GM19351 (cell line): Measurements from ENCODE around the gene ARHGAP12.
"Not testable (repeated sequence)": the region's sequence is repeated elsewhere in the genome, so short reads cannot be mapped to it uniquely, and the experiment has no call there.

Experiments used
- ATAC-seq: cut with Tn5 transposase; IDR thresholded peaks from one replicate; pipeline ENCODE4 v1.9.1; 2021; ENCODE audit warnings: mild to moderate bottlenecking, moderate library complexity; ENCODE audit not compliant: unreplicated experiment

The ARHGAP12 gene, protein sequence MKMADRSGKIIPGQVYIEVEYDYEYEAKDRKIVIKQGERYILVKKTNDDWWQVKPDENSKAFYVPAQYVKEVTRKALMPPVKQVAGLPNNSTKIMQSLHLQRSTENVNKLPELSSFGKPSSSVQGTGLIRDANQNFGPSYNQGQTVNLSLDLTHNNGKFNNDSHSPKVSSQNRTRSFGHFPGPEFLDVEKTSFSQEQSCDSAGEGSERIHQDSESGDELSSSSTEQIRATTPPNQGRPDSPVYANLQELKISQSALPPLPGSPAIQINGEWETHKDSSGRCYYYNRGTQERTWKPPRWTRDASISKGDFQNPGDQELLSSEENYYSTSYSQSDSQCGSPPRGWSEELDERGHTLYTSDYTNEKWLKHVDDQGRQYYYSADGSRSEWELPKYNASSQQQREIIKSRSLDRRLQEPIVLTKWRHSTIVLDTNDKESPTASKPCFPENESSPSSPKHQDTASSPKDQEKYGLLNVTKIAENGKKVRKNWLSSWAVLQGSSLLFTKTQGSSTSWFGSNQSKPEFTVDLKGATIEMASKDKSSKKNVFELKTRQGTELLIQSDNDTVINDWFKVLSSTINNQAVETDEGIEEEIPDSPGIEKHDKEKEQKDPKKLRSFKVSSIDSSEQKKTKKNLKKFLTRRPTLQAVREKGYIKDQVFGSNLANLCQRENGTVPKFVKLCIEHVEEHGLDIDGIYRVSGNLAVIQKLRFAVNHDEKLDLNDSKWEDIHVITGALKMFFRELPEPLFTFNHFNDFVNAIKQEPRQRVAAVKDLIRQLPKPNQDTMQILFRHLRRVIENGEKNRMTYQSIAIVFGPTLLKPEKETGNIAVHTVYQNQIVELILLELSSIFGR

DNA sequence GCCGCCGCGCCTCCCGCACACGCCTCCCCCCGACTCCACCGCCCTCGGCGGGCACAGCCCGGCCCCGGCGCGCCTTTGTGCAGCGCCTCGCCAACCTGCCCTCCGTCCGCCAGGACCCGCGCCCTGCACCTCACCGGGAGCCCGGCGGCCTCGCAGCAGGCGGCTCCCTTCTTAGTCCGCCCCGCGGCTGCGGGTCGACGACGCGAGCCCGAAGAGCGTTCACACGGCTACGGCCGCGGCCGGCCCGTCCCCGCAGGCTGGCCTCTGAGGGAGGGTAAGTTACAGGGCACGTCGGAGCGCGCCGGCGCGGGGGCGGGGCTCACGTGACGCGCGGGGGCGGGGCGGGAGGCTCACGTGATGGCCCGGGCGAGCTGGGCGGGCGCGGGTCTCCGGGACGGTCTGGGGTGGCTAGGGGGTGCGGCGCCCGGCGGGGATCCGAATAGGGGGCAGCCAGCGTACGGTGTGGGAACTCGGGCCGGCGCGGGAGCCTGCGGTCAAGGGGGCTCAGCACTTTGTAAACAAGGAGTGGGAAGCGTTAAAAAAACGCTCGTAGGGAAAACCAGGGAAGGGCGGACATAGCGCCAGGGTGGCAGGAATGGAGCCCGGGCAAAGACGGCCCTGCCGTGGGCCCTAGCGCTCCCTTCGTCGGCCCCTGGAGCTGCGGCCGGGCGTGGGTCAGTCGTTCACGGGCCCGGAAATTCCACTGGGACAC, at the start of gene ARHGAP12:
TSS of gene ARHGAP12 (minus strand) at position 283 of the 712 bp plus-strand sequence. CDS start 19,976 bp downstream, outside the sequence.
- peak; percentile 71 for ATAC-seq

DNA sequence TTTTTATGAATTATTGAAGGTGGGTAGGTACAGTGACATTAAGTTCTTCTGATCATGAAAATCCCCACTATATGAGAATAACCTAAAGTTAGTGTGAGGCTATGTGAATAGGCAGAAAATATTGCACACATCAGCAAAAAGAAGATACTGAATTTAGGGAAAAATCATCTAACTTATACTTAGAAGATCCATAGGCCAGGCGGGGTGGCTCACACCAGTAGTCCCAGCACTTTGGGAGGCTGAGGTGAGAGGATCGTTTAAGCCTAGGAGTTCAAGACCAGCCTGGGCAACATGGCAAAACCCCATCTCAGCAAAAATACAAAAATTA, 49.5 kb upstream of the ARHGAP12 start:
- ATAC-seq = no peak

DNA sequence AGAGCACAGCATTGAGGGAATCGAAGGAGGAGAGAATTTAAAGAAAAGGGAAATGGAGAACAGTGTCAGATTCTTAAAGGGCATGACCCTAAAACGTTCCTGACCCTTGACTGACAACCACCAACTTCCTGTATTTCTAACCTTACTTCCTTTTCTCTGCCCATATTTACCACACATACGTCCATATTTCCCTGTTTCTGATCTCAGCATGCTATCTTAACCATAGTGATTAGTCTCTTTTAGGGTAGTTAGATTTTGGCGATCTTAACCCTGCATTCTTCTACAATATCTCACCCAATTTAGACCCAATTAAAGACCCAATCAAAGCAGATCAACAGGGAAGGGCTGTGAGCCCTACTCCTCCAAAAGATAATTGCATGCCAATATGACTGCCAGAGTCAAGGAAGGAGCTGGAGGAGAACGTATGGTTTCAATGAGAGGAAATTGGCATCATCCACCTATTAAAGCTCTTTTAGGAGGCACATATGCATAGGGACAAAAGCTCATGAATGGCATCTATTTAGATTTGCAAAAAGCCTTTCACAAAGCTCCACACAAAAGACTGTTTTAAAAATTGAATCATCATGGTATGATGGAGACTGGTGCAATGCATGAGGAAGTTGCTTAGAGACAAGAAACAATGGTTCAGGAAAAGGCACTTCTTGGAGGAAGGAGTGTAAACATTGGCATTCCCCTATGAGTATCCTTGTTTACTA, 49.0 kb upstream of the ARHGAP12 start:
- ATAC-seq = no peak

DNA sequence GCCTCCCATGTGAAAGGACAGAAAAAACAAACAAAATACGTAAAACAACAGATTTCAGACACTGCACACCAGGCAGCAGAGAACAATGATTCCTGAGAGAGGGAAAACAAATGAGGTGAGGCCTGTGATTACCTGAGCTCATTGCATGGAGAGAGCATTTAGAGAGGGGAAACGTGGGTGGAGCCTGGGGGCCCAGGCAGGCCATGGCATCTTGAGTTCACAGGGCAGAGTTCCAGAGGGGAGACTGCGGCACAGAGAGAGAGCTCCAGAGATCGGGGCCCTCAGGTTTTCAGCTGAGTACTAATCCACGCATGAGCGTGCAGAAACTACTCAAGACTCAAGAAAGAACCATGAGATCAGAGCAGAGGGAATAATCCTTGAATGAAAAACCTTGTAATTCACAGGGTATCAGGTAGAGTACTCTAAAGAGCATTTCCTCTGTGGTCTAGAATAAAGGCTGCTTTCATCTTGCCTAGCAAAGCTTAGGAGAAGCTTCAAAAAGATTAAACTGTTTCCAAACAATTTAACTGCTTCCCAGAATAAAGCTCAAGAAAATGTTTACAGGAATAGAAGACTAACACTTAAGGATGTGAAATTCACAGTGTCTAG, 46.6 kb upstream of the ARHGAP12 start:
- ATAC-seq = no peak

DNA sequence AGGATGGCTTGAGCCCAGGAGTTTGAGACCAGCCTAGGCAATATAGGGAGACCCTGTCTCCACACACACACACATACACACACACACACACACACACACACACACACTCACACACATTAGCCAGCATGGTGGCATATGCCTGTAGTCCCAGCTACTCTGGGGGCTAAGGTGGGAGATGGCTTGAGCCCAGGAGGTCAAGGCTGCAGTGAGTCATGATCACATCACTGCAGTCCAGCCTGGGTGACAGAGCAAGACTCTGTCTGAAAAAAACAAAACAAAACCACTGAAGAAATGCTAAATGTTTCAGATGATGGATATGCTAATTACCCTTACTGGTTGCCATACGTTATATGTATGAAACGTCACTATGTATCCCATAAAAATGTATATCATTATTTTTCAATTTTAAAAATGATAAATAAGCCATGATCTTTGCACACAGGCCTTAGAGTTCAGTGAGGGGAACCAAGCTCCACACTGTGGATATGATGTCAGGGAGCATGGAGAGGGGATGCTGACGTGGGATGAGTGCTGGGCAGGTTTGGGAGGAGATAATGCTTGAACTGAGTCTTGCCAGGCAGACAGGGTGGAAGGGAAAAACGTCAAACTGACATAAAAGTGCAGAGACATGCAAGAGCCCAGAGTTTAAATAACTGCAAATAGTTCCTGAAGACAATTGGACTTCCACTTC, 45.9 kb upstream of the ARHGAP12 start:
- ATAC-seq = no peak

- ATAC-seq = no peak
These were observed 43.9 kb upstream of the ARHGAP12 start for GRCh38 chr10:31972519-31973041.

GRCh38 chr10:31969847-31970246, 41.2 kb upstream of the ARHGAP12 start:
- not testable (repeated sequence) for ATAC-seq

DNA sequence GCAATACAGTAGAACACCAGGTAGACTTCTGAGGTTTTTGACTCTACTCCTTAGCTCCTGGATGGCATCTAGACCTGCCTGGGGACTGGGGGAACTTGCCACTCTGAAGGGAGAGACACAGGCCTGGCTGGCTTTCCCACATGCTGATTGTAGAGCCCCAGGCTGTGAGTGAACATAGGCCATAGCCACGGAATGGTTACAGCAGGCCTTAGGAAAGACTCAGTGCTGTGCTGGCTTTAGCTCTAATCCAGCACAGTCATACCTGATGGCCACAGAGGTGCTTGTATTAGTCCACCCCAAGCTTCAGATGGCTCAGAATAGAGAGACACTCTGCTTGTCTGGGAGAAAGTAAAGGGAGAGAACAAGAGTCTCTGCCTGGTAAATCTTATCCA, 35.0 kb upstream of the ARHGAP12 start:
- no peak for ATAC-seq

- ATAC-seq = no peak
These were observed 34.4 kb upstream of the ARHGAP12 start for GRCh38 chr10:31962826-31963588.

DNA sequence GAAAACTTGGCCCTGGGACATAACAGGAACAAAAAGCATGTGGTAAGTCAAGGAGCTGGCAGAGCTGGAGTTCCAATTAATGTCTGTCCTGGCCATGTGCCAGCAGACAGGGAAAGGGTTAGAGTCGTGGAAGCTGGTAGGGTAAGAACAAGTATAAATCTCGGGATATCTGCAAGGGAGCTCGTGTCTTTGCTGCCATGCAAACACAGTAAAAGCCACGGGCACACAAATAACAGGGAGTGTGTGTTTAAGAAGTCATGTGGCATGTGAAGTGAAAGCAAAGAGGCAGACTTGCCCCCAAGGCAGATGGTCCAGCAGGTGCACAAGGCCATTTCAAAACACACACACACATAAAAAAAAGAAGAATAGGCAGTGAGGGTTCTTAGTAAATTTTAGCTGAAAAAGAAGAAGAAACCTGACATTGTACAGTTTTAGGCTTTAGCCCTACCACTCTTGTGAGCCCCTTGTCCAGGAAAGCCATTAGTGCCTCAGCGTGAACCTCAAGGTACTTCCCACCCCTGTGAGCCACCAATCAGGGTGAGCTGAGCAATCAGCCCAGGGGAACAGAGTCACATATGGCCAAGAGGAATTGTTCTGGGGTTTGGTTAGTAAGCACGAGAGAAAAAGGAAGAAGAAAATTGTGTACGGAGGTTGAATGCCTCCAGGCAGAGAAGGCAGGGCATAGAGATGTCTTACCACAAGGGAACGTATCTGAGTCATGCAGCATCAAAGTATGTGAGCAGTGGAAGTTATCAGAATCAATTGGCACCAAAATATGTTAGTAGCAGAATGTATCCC, 32.8 kb upstream of the ARHGAP12 start:
- peak; percentile 69 for ATAC-seq

- ATAC-seq = no peak
These were observed 31.0 kb upstream of the ARHGAP12 start for GRCh38 chr10:31959461-31960173.

GRCh38 chr10:31958856-31959255, 30.2 kb upstream of the ARHGAP12 start:
- ATAC-seq = no peak

DNA sequence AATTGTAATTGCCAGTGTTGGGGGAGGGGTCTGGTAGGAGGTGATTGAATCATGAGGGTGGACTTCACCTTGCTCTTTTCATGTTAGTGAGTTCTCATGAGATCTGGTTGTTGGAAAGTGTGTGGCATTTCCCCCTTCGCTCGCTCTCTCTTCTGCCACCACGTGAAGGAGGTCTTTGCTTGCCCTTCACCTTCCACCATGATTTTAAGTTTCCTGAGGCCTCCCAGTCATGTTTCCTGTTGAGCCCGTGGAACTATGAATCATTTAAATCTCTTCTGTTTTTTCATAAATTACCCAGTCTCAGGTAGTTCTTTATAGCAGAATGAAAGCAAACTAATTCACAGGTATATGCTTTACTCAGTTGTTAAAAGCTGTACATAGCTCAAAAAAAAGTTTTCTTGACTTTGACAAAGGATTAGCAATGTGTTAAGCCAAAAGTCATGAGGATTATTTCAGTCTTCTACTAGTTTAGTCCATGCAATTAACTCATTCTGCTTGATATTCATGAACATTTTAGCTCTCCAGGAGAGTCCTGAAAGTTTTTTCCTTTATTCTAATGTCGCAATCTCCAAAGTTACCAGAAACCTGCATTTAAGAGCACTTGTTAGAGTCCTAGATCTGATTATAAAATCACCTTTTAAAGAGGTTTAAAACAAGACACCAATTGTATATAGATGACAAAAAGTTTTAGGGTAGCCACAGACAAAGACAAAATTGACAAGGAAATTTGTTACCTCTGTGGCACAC, 27.7 kb upstream of the ARHGAP12 start:
- no peak for ATAC-seq

- ATAC-seq = no peak
These were observed 26.0 kb upstream of the ARHGAP12 start for GRCh38 chr10:31954410-31955191.

DNA sequence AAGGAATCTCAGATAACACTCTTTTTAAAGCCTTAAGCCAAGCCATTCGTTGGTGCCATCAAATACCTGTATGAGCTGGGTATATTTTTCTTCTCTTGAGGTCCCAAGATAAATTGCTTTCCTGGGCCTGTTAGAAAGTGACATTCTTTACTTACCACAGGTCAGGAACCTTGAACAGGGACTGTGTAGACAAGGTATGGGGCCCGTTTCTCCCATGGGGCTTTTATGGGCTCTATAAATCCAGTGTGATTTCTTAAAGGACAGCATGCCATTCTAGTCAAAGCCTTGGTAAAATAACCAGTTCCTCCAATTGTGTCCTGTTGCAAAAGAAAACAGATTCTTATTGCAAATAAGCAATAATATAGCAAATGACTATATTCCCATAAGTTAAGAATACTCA, 24.8 kb upstream of the ARHGAP12 start:
- no peak for ATAC-seq

DNA sequence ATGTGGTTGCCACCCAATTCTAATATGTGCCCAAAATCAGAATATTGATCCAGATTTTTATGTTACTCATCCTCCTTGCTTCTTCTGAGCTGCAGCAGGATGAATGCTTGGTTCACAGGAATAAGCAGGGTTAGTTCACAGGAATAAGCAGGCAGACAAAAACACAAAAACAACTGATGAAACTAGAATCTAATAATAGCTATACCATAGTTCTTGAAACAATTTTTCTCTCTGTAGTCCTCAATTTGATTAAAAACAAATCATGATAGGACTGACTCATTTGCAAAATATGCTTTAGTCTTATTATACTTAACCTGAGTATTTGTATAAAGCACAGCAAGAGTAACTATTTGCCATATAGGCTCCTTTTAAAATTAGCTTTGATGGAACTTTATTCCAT, 24.4 kb upstream of the ARHGAP12 start:
- ATAC-seq = no peak
